ENCODE data around the gene FMNL2.

DNA sequence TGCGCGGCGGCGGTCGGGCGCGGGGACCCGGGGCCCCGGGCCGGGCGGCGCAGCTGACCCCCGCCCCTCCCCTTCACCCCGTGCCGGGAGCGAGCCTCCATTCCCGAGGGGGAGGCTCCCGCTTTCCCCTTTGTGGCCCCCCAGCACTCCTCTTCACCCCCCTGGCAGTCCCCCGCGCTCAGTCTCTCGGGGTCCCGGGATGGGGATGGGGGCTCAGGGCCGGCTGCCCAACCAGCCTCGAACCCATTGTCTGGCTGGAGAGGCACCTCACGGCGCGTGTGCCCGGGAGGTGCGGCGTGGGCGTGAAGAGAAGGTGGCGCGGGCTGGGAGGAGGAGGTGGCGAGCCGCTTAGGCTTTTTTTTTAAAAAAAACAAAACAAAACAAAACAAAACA lies 748 bp downstream of the FMNL2 start:
- TF ChIP-seq, protein P1, sequence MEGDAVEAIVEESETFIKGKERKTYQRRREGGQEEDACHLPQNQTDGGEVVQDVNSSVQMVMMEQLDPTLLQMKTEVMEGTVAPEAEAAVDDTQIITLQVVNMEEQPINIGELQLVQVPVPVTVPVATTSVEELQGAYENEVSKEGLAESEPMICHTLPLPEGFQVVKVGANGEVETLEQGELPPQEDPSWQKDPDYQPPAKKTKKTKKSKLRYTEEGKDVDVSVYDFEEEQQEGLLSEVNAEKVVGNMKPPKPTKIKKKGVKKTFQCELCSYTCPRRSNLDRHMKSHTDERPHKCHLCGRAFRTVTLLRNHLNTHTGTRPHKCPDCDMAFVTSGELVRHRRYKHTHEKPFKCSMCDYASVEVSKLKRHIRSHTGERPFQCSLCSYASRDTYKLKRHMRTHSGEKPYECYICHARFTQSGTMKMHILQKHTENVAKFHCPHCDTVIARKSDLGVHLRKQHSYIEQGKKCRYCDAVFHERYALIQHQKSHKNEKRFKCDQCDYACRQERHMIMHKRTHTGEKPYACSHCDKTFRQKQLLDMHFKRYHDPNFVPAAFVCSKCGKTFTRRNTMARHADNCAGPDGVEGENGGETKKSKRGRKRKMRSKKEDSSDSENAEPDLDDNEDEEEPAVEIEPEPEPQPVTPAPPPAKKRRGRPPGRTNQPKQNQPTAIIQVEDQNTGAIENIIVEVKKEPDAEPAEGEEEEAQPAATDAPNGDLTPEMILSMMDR (conservative IDR thresholded peaks at IDR 0.05; ENCODE audit: low read depth, low read length): no peak
- TF ChIP-seq EZH2 (IDR thresholded peaks at IDR 0.05; ENCODE audit: borderline replicate concordance, low read depth, low read length, poor library complexity, severe bottlenecking): no peak

Measured in A673 (cell line).